HepG2 (cell line): Measurements from ENCODE around the gene OSCP1.

Experiments used
- DPF2 ChIP-seq: sonication (generic); formaldehyde crosslinking; IDR thresholded peaks from 2 replicates; pipeline ENCODE4 v1.4.0; 2020; ENCODE audit warnings: mild to moderate bottlenecking, low read depth, missing genetic modification reagents, borderline replicate concordance
- EP300 ChIP-seq, 3 experiments: sonication (generic) in 1 of 3; formaldehyde crosslinking in 1 of 3; IDR thresholded peaks; 2 replicates each; pipeline versions ENCODE4 v1.5.1 to v1.6.1; 2011 to 2020; ENCODE audit warnings: low read depth in 2 of 3, low read length in 2 of 3, borderline replicate concordance in 1 of 3, improper control_type of control experiment in 1 of 3, mild to moderate bottlenecking in 1 of 3, missing genetic modification reagents in 1 of 3, moderate library complexity in 1 of 3
- FOSL2 ChIP-seq: sonication (generic); formaldehyde crosslinking; IDR thresholded peaks from 2 replicates; pipeline ENCODE4 v1.4.0; 2020; ENCODE audit warnings: missing genetic modification reagents
- HNRNPUL1 ChIP-seq: fragments of 200-400 bp; formaldehyde crosslinking; IDR thresholded peaks from 2 replicates; pipeline ENCODE4 v1.6.1; 2017; ENCODE audit warnings: low read depth, mild to moderate bottlenecking, low read length, moderate library complexity
- JUNB ChIP-seq: sonication (generic); formaldehyde crosslinking; IDR thresholded peaks from 2 replicates; pipeline ENCODE4 v1.8.0; 2022; ENCODE audit warnings: missing genetic modification reagents, mild to moderate bottlenecking, borderline replicate concordance
- RORA ChIP-seq: sonication (generic); formaldehyde crosslinking; IDR thresholded peaks from 2 replicates; pipeline ENCODE4 v1.5.0; 2020; ENCODE audit warnings: mild to moderate bottlenecking, missing genetic modification reagents, moderate library complexity
- ZNF138 ChIP-seq: sonication (generic); formaldehyde crosslinking; IDR thresholded peaks from 2 replicates; pipeline ENCODE4 v1.5.0; 2020; ENCODE audit warnings: mild to moderate bottlenecking, low read depth, missing genetic modification reagents
- ZNF24 ChIP-seq: fragments of 450-650 bp; IDR thresholded peaks from 2 replicates; pipeline ENCODE4 v1.6.1; 2017; ENCODE audit warnings: antibody characterized with exemption, mild to moderate bottlenecking
- ZNF263 ChIP-seq: sonication (generic); formaldehyde crosslinking; IDR thresholded peaks from 2 replicates; pipeline ENCODE4 v1.4.0; 2020; ENCODE audit warnings: missing genetic modification reagents
- ZNF350 ChIP-seq: sonication (generic); formaldehyde crosslinking; IDR thresholded peaks from 2 replicates; pipeline ENCODE4 v1.4.0; 2020; ENCODE audit warnings: mild to moderate bottlenecking, low read depth, missing genetic modification reagents, borderline replicate concordance
- TF ChIP-seq, protein P1 (sequence below): sonication (generic); formaldehyde crosslinking; IDR thresholded peaks from 2 replicates; pipeline ENCODE4 v1.5.1; 2020; ENCODE audit warnings: mild to moderate bottlenecking, missing genetic modification reagents, moderate library complexity
- TF ChIP-seq, protein P2 (sequence below): sonication (generic); formaldehyde crosslinking; IDR thresholded peaks from 2 replicates; pipeline ENCODE4 v1.5.0; 2020; ENCODE audit warnings: mild to moderate bottlenecking, missing genetic modification reagents, moderate library complexity
- TF ChIP-seq, protein P3 (sequence below): sonication (generic); formaldehyde crosslinking; IDR thresholded peaks from 2 replicates; pipeline ENCODE4 v1.5.1; 2020; ENCODE audit warnings: mild to moderate bottlenecking, missing genetic modification reagents, moderate library complexity

DNA sequence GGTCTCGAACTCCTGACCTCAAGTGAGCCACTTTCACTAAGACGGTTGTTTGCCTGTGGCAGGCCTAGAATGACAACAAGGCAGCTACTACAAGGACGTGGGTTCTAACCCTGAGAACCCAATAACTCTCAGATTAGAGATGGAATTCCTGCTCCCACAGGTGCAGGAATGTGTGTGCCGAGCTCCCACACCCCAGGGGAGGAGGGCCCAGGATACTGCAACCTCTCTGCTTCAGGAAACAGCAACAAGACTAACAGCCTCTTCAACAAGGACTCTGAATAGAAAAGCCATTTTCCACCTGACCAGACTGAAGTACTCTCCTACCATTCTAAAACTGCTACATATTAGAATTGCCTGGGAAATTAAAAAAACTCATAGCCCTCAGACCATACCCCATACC lies 57.4 kb downstream of the OSCP1 start:
- TF ChIP-seq DPF2 (CRISPR knock-in tag) (no peak), ZNF263 (CRISPR knock-in tag) (no peak), RORA (no peak), EP300 (IDR thresholded peaks at IDR 0.05; ENCODE audit: low read depth in 2 of 2, low read length in 2 of 2) (no peak), EP300 (CRISPR knock-in tag; IDR thresholded peaks at IDR 0.05; ENCODE audit: borderline replicate concordance) (no peak), JUNB (no peak), ZNF350 (CRISPR knock-in tag) (no peak), ZNF24 (no peak), HNRNPUL1 (no peak), FOSL2 (CRISPR knock-in tag) (no peak), ZNF138 (CRISPR knock-in tag) (no peak)
- TF ChIP-seq, protein P1, sequence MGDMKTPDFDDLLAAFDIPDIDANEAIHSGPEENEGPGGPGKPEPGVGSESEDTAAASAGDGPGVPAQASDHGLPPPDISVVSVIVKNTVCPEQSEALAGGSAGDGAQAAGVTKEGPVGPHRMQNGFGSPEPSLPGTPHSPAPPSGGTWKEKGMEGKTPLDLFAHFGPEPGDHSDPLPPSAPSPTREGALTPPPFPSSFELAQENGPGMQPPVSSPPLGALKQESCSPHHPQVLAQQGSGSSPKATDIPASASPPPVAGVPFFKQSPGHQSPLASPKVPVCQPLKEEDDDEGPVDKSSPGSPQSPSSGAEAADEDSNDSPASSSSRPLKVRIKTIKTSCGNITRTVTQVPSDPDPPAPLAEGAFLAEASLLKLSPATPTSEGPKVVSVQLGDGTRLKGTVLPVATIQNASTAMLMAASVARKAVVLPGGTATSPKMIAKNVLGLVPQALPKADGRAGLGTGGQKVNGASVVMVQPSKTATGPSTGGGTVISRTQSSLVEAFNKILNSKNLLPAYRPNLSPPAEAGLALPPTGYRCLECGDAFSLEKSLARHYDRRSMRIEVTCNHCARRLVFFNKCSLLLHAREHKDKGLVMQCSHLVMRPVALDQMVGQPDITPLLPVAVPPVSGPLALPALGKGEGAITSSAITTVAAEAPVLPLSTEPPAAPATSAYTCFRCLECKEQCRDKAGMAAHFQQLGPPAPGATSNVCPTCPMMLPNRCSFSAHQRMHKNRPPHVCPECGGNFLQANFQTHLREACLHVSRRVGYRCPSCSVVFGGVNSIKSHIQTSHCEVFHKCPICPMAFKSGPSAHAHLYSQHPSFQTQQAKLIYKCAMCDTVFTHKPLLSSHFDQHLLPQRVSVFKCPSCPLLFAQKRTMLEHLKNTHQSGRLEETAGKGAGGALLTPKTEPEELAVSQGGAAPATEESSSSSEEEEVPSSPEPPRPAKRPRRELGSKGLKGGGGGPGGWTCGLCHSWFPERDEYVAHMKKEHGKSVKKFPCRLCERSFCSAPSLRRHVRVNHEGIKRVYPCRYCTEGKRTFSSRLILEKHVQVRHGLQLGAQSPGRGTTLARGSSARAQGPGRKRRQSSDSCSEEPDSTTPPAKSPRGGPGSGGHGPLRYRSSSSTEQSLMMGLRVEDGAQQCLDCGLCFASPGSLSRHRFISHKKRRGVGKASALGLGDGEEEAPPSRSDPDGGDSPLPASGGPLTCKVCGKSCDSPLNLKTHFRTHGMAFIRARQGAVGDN (CRISPR knock-in tag): no peak
- TF ChIP-seq, protein P2, sequence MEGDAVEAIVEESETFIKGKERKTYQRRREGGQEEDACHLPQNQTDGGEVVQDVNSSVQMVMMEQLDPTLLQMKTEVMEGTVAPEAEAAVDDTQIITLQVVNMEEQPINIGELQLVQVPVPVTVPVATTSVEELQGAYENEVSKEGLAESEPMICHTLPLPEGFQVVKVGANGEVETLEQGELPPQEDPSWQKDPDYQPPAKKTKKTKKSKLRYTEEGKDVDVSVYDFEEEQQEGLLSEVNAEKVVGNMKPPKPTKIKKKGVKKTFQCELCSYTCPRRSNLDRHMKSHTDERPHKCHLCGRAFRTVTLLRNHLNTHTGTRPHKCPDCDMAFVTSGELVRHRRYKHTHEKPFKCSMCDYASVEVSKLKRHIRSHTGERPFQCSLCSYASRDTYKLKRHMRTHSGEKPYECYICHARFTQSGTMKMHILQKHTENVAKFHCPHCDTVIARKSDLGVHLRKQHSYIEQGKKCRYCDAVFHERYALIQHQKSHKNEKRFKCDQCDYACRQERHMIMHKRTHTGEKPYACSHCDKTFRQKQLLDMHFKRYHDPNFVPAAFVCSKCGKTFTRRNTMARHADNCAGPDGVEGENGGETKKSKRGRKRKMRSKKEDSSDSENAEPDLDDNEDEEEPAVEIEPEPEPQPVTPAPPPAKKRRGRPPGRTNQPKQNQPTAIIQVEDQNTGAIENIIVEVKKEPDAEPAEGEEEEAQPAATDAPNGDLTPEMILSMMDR (CRISPR knock-in tag): no peak
- TF ChIP-seq, protein P3, sequence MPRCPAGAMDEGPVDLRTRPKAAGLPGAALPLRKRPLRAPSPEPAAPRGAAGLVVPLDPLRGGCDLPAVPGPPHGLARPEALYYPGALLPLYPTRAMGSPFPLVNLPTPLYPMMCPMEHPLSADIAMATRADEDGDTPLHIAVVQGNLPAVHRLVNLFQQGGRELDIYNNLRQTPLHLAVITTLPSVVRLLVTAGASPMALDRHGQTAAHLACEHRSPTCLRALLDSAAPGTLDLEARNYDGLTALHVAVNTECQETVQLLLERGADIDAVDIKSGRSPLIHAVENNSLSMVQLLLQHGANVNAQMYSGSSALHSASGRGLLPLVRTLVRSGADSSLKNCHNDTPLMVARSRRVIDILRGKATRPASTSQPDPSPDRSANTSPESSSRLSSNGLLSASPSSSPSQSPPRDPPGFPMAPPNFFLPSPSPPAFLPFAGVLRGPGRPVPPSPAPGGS (CRISPR knock-in tag): no peak
